Suppressor macrophage (primary cell): ENCODE measurements around the gene RPS10.

Source experiments
- DNase-seq, 4 experiments: peaks; one replicate each; pipeline ENCODE4 v3.0.0-alpha.2; 2020 to 2022

RPS10 gene

GRCh38 chr6:34369385-34369784, 56.5 kb downstream of the RPS10 start:
- DNase-seq, result no peak
